Measurements from ENCODE around the gene TLL2. TPM values are rescaled to one million over a fixed set of nuclear protein-coding genes. Genes with fewer than 3 reads are reported as not detected.
A peak's percentile ranks its signal among the peaks of the same experiment; 100 is the strongest.

TLL2 gene
- total RNA-seq, 1 experiment from 2014 or later = 0.14 TPM

GRCh38 chr10:96400465-96400864 lies 113.3 kb downstream of the TLL2 start:
- Mint-ChIP-seq H3K36me3 (ENCODE audit: insufficient read depth, unreplicated experiment) (no peaks in the 10 kb centered on the region), H3K4me3 (ENCODE audit: unreplicated experiment) (no peak overlapping the region), H3K27me3 (ENCODE audit: insufficient read depth, unreplicated experiment) (peaks cover 36% of the 10 kb centered on the region), H3K4me1 (ENCODE audit: low read depth, unreplicated experiment) (no peaks in the 10 kb centered on the region), H3K9me3 (ENCODE audit: unreplicated experiment) (no peaks in the 10 kb centered on the region), H3K27ac (ENCODE audit: unreplicated experiment) (no peak overlapping the region)
- BruUV-seq (replicated peaks) = no TSS peak
- ChIA-PET CTCF (no interaction called here), POLR2A (no interaction called here)
- H3K9me3 ChIP-seq = no peaks in the 10 kb centered on the region
- H3K4me3 ChIP-seq (ENCODE audit: low read depth, low read length) = no peak overlapping the region
- TF ChIP-seq CTCF (IDR thresholded peaks at IDR 0.05; ENCODE audit: insufficient read depth in 1 of 2, low read depth in 1 of 2, low read length in 1 of 2, severe bottlenecking in 1 of 2, unreplicated experiment in 1 of 2) = no peak
- no peak for DNase-seq
- no peaks in the 10 kb centered on the region for H3K4me1 ChIP-seq
- intact Hi-C loops (cut with micrococcal nuclease; ENCODE audit: unreplicated experiment) = no loop called here
- no peaks in the 10 kb centered on the region for H3K36me3 ChIP-seq (ENCODE audit: control insufficient read depth, insufficient read depth, low read length)
- peaks cover 3% of the 10 kb centered on the region for H3K27me3 ChIP-seq (replicated peaks; ENCODE audit: control insufficient read depth, insufficient read depth, low read length)

DNA sequence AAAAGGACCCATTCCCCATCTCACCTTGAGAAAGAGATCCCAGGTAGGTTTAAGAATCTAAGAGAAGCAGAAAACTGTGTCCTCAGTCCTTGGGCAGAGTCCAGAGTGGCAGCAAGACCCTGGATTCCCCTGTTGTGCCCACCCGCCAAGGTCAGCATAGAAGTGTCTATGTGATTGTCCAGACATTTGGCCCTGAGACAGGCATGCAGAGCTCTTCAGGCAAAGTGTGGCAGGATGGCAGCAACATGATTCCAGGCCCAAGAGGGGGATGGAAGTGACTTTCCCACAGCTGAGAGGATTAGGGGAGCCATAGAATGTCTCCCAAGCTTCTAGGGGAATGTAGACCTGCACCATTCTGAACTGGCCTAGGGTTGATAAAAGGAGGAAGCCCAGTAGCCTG lies 115.8 kb downstream of the TLL2 start:
- CTCF ChIA-PET = interaction anchor here (1.4 kb wide), 1 partner anchor 23 kb away, joined by 5 read pairs; no protein-coding TSS in a partner anchor
- H3K27me3 ChIP-seq (replicated peaks; ENCODE audit: control insufficient read depth, insufficient read depth, low read length) = peaks cover 3% of the 10 kb centered on the region
- H3K4me1 Mint-ChIP-seq (ENCODE audit: low read depth, unreplicated experiment) = no peaks in the 10 kb centered on the region
- no peaks in the 10 kb centered on the region for H3K9me3 ChIP-seq
- H3K9me3 Mint-ChIP-seq (ENCODE audit: unreplicated experiment) = no peaks in the 10 kb centered on the region
- H3K36me3 ChIP-seq (ENCODE audit: control insufficient read depth, insufficient read depth, low read length) = no peaks in the 10 kb centered on the region
- BruUV-seq (replicated peaks) = no TSS peak
- no peaks in the 10 kb centered on the region for H3K4me1 ChIP-seq
- no peak overlapping the region for H3K27ac Mint-ChIP-seq (ENCODE audit: unreplicated experiment)
- DNase-seq = no peak
- POLR2A ChIA-PET = no interaction called here
- H3K27me3 Mint-ChIP-seq (ENCODE audit: insufficient read depth, unreplicated experiment) = peaks cover 28% of the 10 kb centered on the region
- no peaks in the 10 kb centered on the region for H3K36me3 Mint-ChIP-seq (ENCODE audit: insufficient read depth, unreplicated experiment)
- TF ChIP-seq CTCF (IDR thresholded peaks at IDR 0.05; ENCODE audit: insufficient read depth in 1 of 2, low read depth in 1 of 2, low read length in 1 of 2, severe bottlenecking in 1 of 2, unreplicated experiment in 1 of 2) = no peak
- intact Hi-C loops (cut with micrococcal nuclease; ENCODE audit: unreplicated experiment) = loop anchor here (10.0 kb wide), 1 partner anchor 247 kb away; no protein-coding TSS in a partner anchor
- no peak overlapping the region for H3K4me3 ChIP-seq (ENCODE audit: low read depth, low read length)
- H3K4me3 Mint-ChIP-seq (ENCODE audit: unreplicated experiment) = no peak overlapping the region

DNA sequence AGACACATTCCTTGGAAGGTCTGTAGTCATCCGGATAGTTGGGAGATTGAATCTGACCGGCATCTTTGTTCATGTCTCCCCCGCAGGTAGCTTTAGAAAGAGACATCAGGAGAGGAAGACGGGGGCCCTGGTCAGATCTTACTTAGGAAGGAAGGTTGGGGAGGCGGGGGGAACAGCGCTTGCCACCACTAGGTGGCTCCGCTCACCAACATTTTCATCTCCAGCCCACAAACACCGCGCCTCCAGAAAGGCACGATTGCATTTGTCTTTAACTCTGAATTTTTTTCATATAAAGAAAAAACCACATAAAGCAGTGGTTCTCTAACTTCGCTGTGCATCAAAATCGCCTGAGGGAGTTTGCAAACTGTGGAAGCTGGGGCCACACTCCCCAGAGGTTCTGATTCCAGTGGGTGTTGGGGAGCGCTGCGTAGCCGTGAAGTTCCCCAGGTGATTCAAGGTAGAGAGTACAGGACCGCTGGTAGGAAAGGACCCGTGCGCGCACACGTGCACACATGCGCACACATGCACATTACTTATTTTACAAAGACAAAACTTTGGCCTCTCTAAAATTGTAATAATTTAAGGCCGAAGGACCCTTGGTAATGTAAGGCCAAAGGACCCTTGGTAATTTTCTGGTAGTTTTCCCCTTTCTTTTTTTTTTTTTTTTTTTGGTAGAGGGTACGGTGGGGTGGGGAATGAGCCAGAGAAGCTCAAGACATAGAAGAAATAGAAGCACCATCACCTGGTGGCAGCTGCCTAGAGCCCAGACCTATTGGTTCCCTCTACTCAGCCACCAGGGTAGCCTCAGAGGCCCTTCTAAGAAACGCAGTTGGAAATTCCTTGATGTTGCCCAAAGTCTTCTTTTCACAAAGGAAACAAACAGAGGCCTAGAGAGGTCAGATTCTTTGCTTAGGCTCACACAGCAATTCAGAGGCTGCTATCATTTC lies 117.5 kb downstream of the TLL2 start:
- ChIA-PET CTCF (interaction anchor here (0.9 to 2.5 kb wide), 4 partner anchors 17 to 641 kb away, joined by 3 to 11 read pairs (median 4); partner anchors contain the start of gene TLL2), POLR2A (no interaction called here)
- H3K4me1 ChIP-seq = no peaks in the 10 kb centered on the region
- no peak overlapping the region for H3K4me3 Mint-ChIP-seq (ENCODE audit: unreplicated experiment)
- H3K4me1 Mint-ChIP-seq (ENCODE audit: low read depth, unreplicated experiment) = no peaks in the 10 kb centered on the region
- no peaks in the 10 kb centered on the region for H3K9me3 ChIP-seq
- TF ChIP-seq CTCF (IDR thresholded peaks at IDR 0.05; ENCODE audit: insufficient read depth in 1 of 2, low read depth in 1 of 2, low read length in 1 of 2, severe bottlenecking in 1 of 2, unreplicated experiment in 1 of 2) = peak; percentile 88 to 94
- no peaks in the 10 kb centered on the region for H3K9me3 Mint-ChIP-seq (ENCODE audit: unreplicated experiment)
- intact Hi-C loops (cut with micrococcal nuclease; ENCODE audit: unreplicated experiment) = loop anchor here (1.0 to 10.0 kb wide), 4 partner anchors 21 to 249 kb away; no protein-coding TSS in a partner anchor
- H3K4me3 ChIP-seq (ENCODE audit: low read depth, low read length) = 0 out of 2 replicates have a peak overlapping the region, but pooled peaks have one; percentile 8
- H3K27me3 Mint-ChIP-seq (ENCODE audit: insufficient read depth, unreplicated experiment) = peaks cover 22% of the 10 kb centered on the region
- no peaks in the 10 kb centered on the region; the same call in 1 of the 2 replicates for H3K27me3 ChIP-seq (replicated peaks; ENCODE audit: control insufficient read depth, insufficient read depth, low read length)
- no peaks in the 10 kb centered on the region for H3K36me3 ChIP-seq (ENCODE audit: control insufficient read depth, insufficient read depth, low read length)
- DNase-seq = peak; percentile 56 to 67
- no peaks in the 10 kb centered on the region for H3K36me3 Mint-ChIP-seq (ENCODE audit: insufficient read depth, unreplicated experiment)
- no TSS peak for BruUV-seq (replicated peaks)
- H3K27ac Mint-ChIP-seq (ENCODE audit: unreplicated experiment) = no peak overlapping the region
